Trophoblast cell (in vitro differentiated cells and primary cell): Measurements from ENCODE around the gene SRD5A1.

Experiments
- DNase-seq, 2 donors: peaks; one replicate each; pipeline ENCODE4 v3.0.0-alpha.2; 2016
- H2AFZ ChIP-seq: 2 replicates; pipeline ENCODE4 v1.6.1; 2013; ENCODE audit warnings: low read length, moderate library complexity, mild to moderate bottlenecking; ENCODE audit not compliant: insufficient read depth, poor library complexity
- H2AK5ac ChIP-seq: 2 replicates; pipeline ENCODE4 v1.6.1; 2013; ENCODE audit warnings: mild to moderate bottlenecking, low read length
- H2BK120ac ChIP-seq: 2 replicates; pipeline ENCODE4 v1.6.1; 2013; ENCODE audit warnings: low read length, mild to moderate bottlenecking, moderate library complexity; ENCODE audit not compliant: insufficient read depth, poor library complexity
- H2BK12ac ChIP-seq: 2 replicates; pipeline ENCODE4 v1.6.1; 2013; ENCODE audit warnings: mild to moderate bottlenecking, low read length, moderate library complexity
- H2BK5ac ChIP-seq: 2 replicates; pipeline ENCODE4 v1.6.1; 2013; ENCODE audit warnings: low read length, low read depth, moderate library complexity, mild to moderate bottlenecking; ENCODE audit not compliant: poor library complexity
- H3K14ac ChIP-seq: 2 replicates; pipeline ENCODE4 v1.6.1; 2013; ENCODE audit warnings: mild to moderate bottlenecking, low read length
- H3K18ac ChIP-seq: 2 replicates; pipeline ENCODE4 v1.6.1; 2013; ENCODE audit warnings: mild to moderate bottlenecking, low read length
- H3K23ac ChIP-seq: 2 replicates; pipeline ENCODE4 v1.6.1; 2013; ENCODE audit warnings: low read length
- H3K27ac ChIP-seq: 2 replicates; pipeline ENCODE4 v1.5.1; 2013; ENCODE audit warnings: low read depth, mild to moderate bottlenecking, inconsistent platforms, low read length, moderate library complexity
- H3K27me3 ChIP-seq: 2 replicates; pipeline ENCODE4 v1.6.1; 2013; ENCODE audit warnings: inconsistent platforms, mild to moderate bottlenecking, low read length, moderate library complexity; ENCODE audit not compliant: insufficient read depth
- H3K36me3 ChIP-seq, 2 experiments: 1 replicate in 1 of 2; 2 replicates in 1 of 2; pipeline ENCODE4 v1.6.1; 2013; ENCODE audit warnings: low read length in 2 of 2, mild to moderate bottlenecking in 2 of 2, moderate library complexity in 1 of 2; ENCODE audit not compliant: insufficient read depth in 2 of 2, control insufficient read depth in 1 of 2
- H3K4ac ChIP-seq: 2 replicates; pipeline ENCODE4 v1.6.1; 2013; ENCODE audit warnings: low read depth, mild to moderate bottlenecking, low read length, moderate library complexity
- H3K4me1 ChIP-seq, 2 experiments: 1 replicate in 1 of 2; 2 replicates in 1 of 2; pipeline ENCODE4 v1.6.1; 2013; ENCODE audit warnings: low read length in 2 of 2, mild to moderate bottlenecking in 2 of 2, moderate library complexity in 1 of 2; ENCODE audit not compliant: insufficient read depth in 2 of 2, control insufficient read depth in 1 of 2
- H3K4me2 ChIP-seq: 2 replicates; pipeline ENCODE4 v1.6.1; 2013; ENCODE audit warnings: inconsistent platforms, mild to moderate bottlenecking, low read length, moderate library complexity
- H3K4me3 ChIP-seq: 2 replicates; pipeline ENCODE4 v1.5.1; 2013; ENCODE audit warnings: mild to moderate bottlenecking, low read depth, low read length, inconsistent platforms
- H3K79me1 ChIP-seq: one replicate; pipeline ENCODE4 v1.6.1; 2013; ENCODE audit warnings: low read length
- H3K79me2 ChIP-seq: 2 replicates; pipeline ENCODE4 v1.6.1; 2013; ENCODE audit warnings: low read length, mild to moderate bottlenecking; ENCODE audit not compliant: control insufficient read depth, insufficient read depth, poor library complexity
- H3K9ac ChIP-seq: 2 replicates; pipeline ENCODE4 v1.6.1; 2013; ENCODE audit warnings: mild to moderate bottlenecking, low read length
- H3K9me3 ChIP-seq: 2 replicates; pipeline ENCODE4 v1.6.1; 2013; ENCODE audit warnings: low read depth, mild to moderate bottlenecking, control low read depth, inconsistent platforms, low read length; ENCODE audit not compliant: insufficient read depth
- H4K12ac ChIP-seq: 2 replicates; pipeline ENCODE4 v1.6.1; 2013; ENCODE audit warnings: low read depth, mild to moderate bottlenecking, low read length, moderate library complexity
- H4K8ac ChIP-seq: 2 replicates; pipeline ENCODE4 v1.6.1; 2013; ENCODE audit warnings: low read depth, mild to moderate bottlenecking, low read length, moderate library complexity
- H4K91ac ChIP-seq: one replicate; pipeline ENCODE4 v1.6.1; 2013; ENCODE audit warnings: low read depth, mild to moderate bottlenecking, low read length, moderate library complexity
- WGBS: extraction: QIAGEN DNeasy Blood & Tissue Kit; methylation state at CpG from one replicate; pipeline ENCODE4 v1.1.7; 2013; ENCODE audit warnings: missing lambda C conversion rate; ENCODE audit not compliant: insufficient read length, insufficient coverage; ENCODE audit errors: extremely low coverage; 5-methylcytosine and 5-hydroxymethylcytosine counted together

The SRD5A1 gene

GRCh38 chr5:6591671-6592288 is 41.5 kb upstream of the SRD5A1 start:
- H3K18ac ChIP-seq = no peak overlapping the region
- H3K23ac ChIP-seq = no peak overlapping the region
- H3K9ac ChIP-seq = no peak overlapping the region
- no peaks in the 10 kb centered on the region for H3K27me3 ChIP-seq
- no peak overlapping the region for H4K8ac ChIP-seq
- no CpG with 5 or more reads among the region's 12 CpGs for WGBS
- H2AFZ ChIP-seq = no peak overlapping the region
- no peak overlapping the region for H3K4ac ChIP-seq
- H2BK120ac ChIP-seq = no peak overlapping the region
- DNase-seq = no peak
- H3K79me1 ChIP-seq = no peaks in the 10 kb centered on the region
- no peak overlapping the region for H2BK12ac ChIP-seq
- H3K14ac ChIP-seq = no peak overlapping the region
- H3K4me1 ChIP-seq = no peaks in the 10 kb centered on the region
- peaks cover 1% of the 10 kb centered on the region for H3K9me3 ChIP-seq
- peak overlapping the region; percentile 1 for H3K4me3 ChIP-seq
- H3K79me2 ChIP-seq = no peaks in the 10 kb centered on the region
- H2BK5ac ChIP-seq = no peak overlapping the region
- peaks cover 0 to 3% of the 10 kb centered on the region in 2 experiments for H3K36me3 ChIP-seq
- H4K91ac ChIP-seq = no peak overlapping the region
- no peak overlapping the region for H3K4me2 ChIP-seq
- no peak overlapping the region for H2AK5ac ChIP-seq
- no peak overlapping the region for H4K12ac ChIP-seq
- H3K27ac ChIP-seq = no peak overlapping the region

- no peak overlapping the region for H3K9ac ChIP-seq
Observed at GRCh38 chr5:6592601-6593000, 40.6 kb upstream of the SRD5A1 start.

GRCh38 chr5:6593148-6594016 is 39.9 kb upstream of the SRD5A1 start:
- Histone ChIP-seq H3K36me3 (peaks cover 7 to 8% of the 10 kb centered on the region in 2 experiments), H4K91ac (no peak overlapping the region), H3K14ac (no peak overlapping the region), H2AFZ (no peak overlapping the region), H3K9ac (no peak overlapping the region), H3K79me1 (no peaks in the 10 kb centered on the region), H3K4me3 (no peak overlapping the region), H3K4me2 (no peak overlapping the region), H4K8ac (no peak overlapping the region), H3K4ac (no peak overlapping the region), H2BK12ac (no peak overlapping the region), H3K23ac (no peak overlapping the region), H4K12ac (no peak overlapping the region), H3K27ac (no peak overlapping the region), H3K27me3 (no peaks in the 10 kb centered on the region), H3K18ac (no peak overlapping the region), H3K9me3 (peaks cover 1% of the 10 kb centered on the region), H3K79me2 (no peaks in the 10 kb centered on the region), H2BK5ac (no peak overlapping the region), H2BK120ac (no peak overlapping the region), H3K4me1 (no peaks in the 10 kb centered on the region), H2AK5ac (no peak overlapping the region)
- DNase-seq = no peak
- WGBS = no CpG with 5 or more reads among the region's 14 CpGs

More at GRCh38 chr5:6592601-6593000, 40.6 kb upstream of the SRD5A1 start:
- H2AK5ac ChIP-seq = no peak overlapping the region
- H3K79me2 ChIP-seq = no peaks in the 10 kb centered on the region
- no peak overlapping the region for H4K8ac ChIP-seq
- H2AFZ ChIP-seq = no peak overlapping the region
- H4K12ac ChIP-seq = no peak overlapping the region
- no peaks in the 10 kb centered on the region for H3K27me3 ChIP-seq
- no peak overlapping the region for H4K91ac ChIP-seq
- no peak overlapping the region for H2BK12ac ChIP-seq
- no peak overlapping the region for H3K27ac ChIP-seq
- H3K79me1 ChIP-seq = no peaks in the 10 kb centered on the region
- no peak overlapping the region for H2BK5ac ChIP-seq
- no peak overlapping the region for H3K4me3 ChIP-seq
- H3K4me1 ChIP-seq = no peaks in the 10 kb centered on the region
- no peak overlapping the region for H3K18ac ChIP-seq
- no peak overlapping the region for H2BK120ac ChIP-seq
- peak in 1 of 2 donors; percentile 23 for DNase-seq
- H3K23ac ChIP-seq = no peak overlapping the region
- WGBS = no CpG with 5 or more reads among the region's 3 CpGs
- H3K36me3 ChIP-seq = peaks cover 3 to 4% of the 10 kb centered on the region in 2 experiments
- H3K4ac ChIP-seq = no peak overlapping the region
- H3K4me2 ChIP-seq = no peak overlapping the region
- no peak overlapping the region for H3K14ac ChIP-seq
- peaks cover 1% of the 10 kb centered on the region for H3K9me3 ChIP-seq

- H4K12ac ChIP-seq = no peak overlapping the region
- H3K23ac ChIP-seq = no peak overlapping the region
- no peaks in the 10 kb centered on the region for H3K79me2 ChIP-seq
- no peak overlapping the region for H3K14ac ChIP-seq
- no peak overlapping the region for H3K4me3 ChIP-seq
- H2AFZ ChIP-seq = no peak overlapping the region
- H3K4ac ChIP-seq = no peak overlapping the region
- H3K9me3 ChIP-seq = peaks cover 1% of the 10 kb centered on the region
- no peak overlapping the region for H2BK120ac ChIP-seq
- no peak overlapping the region for H4K8ac ChIP-seq
- H3K27me3 ChIP-seq = no peaks in the 10 kb centered on the region
- H3K36me3 ChIP-seq = peaks cover 13% of the 10 kb centered on the region in 2 experiments
- no peak overlapping the region for H2BK5ac ChIP-seq
- H3K79me1 ChIP-seq = no peaks in the 10 kb centered on the region
- no peak overlapping the region for H3K18ac ChIP-seq
- no peaks in the 10 kb centered on the region for H3K4me1 ChIP-seq
- no peak overlapping the region for H3K9ac ChIP-seq
- no peak overlapping the region for H3K27ac ChIP-seq
- WGBS = no CpG with 5 or more reads among the region's 6 CpGs
- no peak for DNase-seq
- no peak overlapping the region for H2AK5ac ChIP-seq
- H4K91ac ChIP-seq = no peak overlapping the region
- H2BK12ac ChIP-seq = no peak overlapping the region
- no peak overlapping the region for H3K4me2 ChIP-seq
Observed at GRCh38 chr5:6594066-6594465, 39.2 kb upstream of the SRD5A1 start.
